HEK293 (cell line): ENCODE results near the gene KCNJ1.

Experiments
- CTCF ChIA-PET: fragments of 350-600 bp; formaldehyde crosslinking; extraction: SDS; loops from one replicate; lab custom pipeline; 2021; ENCODE audit warnings: antibody characterized with exemption; lab: Yijun Ruan, JAX
- POLR2A ChIA-PET: fragments of 300-600 bp; formaldehyde crosslinking; extraction: SDS; loops from one replicate; lab custom pipeline; 2020; ENCODE audit warnings: antibody characterized with exemption, inconsistent platforms; lab: Yijun Ruan, JAX
- H3K27ac ChIP-seq: fragments of 200-500 bp; sonication (Bioruptor generic); 2 replicates; pipeline ENCODE4 v1.5.1; 2014; ENCODE audit warnings: low read depth, low read length, control low read depth, inconsistent platforms; ENCODE audit errors: extremely low read depth
- H3K36me3 ChIP-seq, 2 experiments: fragments of 200-500 bp in 1 of 2; sonication (Bioruptor generic) in 1 of 2; 1 replicate in 1 of 2; 2 replicates in 1 of 2; pipeline ENCODE4 v1.5.1; 2014 to 2017; ENCODE audit warnings: inconsistent platforms in 2 of 2, low read length in 2 of 2; ENCODE audit not compliant: control insufficient read depth in 2 of 2, insufficient read depth in 1 of 2
- H3K4me1 ChIP-seq: fragments of 200-500 bp; sonication (Bioruptor generic); 2 replicates; pipeline ENCODE4 v1.5.1; 2014; ENCODE audit warnings: mild to moderate bottlenecking, low read length, inconsistent platforms; ENCODE audit not compliant: control insufficient read depth, insufficient read depth
- H3K4me3 ChIP-seq: 2 replicates; pipeline ENCODE4 v1.5.1; 2011; ENCODE audit warnings: low read depth, mild to moderate bottlenecking, control low read depth, low read length, moderate library complexity
- H3K9me3 ChIP-seq: fragments of 200-500 bp; sonication (Bioruptor generic); 2 replicates; pipeline ENCODE4 v1.5.1; 2014; ENCODE audit warnings: low read depth, low read length, inconsistent platforms; ENCODE audit not compliant: control insufficient read depth, insufficient read depth
- HOXC10 ChIP-seq: sonication (generic); formaldehyde crosslinking; IDR thresholded peaks from 2 replicates; pipeline ENCODE4 v1.8.1; 2023; ENCODE audit warnings: mild to moderate bottlenecking, missing genetic modification reagents
- MYNN ChIP-seq: fragments of 450-650 bp; formaldehyde crosslinking; IDR thresholded peaks from 2 replicates; pipeline ENCODE4 v1.5.1; 2016; ENCODE audit warnings: missing biosample characterization, missing genetic modification characterization, borderline replicate concordance
- ZBTB11 ChIP-seq: fragments of 450-650 bp; formaldehyde crosslinking; conservative IDR thresholded peaks from 2 replicates; pipeline ENCODE4 v1.5.1; 2016; ENCODE audit warnings: low read depth, missing biosample characterization, missing genetic modification characterization
- ZBTB49 ChIP-seq: fragments of 450-650 bp; formaldehyde crosslinking; IDR thresholded peaks from 2 replicates; pipeline ENCODE4 v1.5.1; 2016; ENCODE audit warnings: missing biosample characterization, missing genetic modification characterization, low read depth
- ZNF223 ChIP-seq: fragments of 450-650 bp; formaldehyde crosslinking; IDR thresholded peaks from 2 replicates; pipeline ENCODE4 v1.5.1; 2016; ENCODE audit warnings: missing biosample characterization, missing genetic modification characterization
- ZNF280D ChIP-seq: fragments of 450-650 bp; formaldehyde crosslinking; IDR thresholded peaks from 2 replicates; pipeline ENCODE4 v1.5.1; 2016; ENCODE audit warnings: missing biosample characterization, missing genetic modification characterization
- ZNF366 ChIP-seq: fragments of 450-650 bp; formaldehyde crosslinking; conservative IDR thresholded peaks from 2 replicates; pipeline ENCODE4 v1.5.1; 2016; ENCODE audit warnings: missing biosample characterization, missing genetic modification characterization
- ZNF391 ChIP-seq: fragments of 450-650 bp; formaldehyde crosslinking; IDR thresholded peaks from 2 replicates; pipeline ENCODE4 v1.5.1; 2016; ENCODE audit warnings: low read depth, missing biosample characterization, missing genetic modification characterization, borderline replicate concordance
- ZNF394 ChIP-seq: fragments of 450-650 bp; formaldehyde crosslinking; IDR thresholded peaks from 2 replicates; pipeline ENCODE4 v1.5.1; 2016; ENCODE audit warnings: missing biosample characterization, missing genetic modification characterization, mild to moderate bottlenecking, moderate library complexity, borderline replicate concordance
- ZNF529 ChIP-seq: fragments of 450-650 bp; formaldehyde crosslinking; IDR thresholded peaks from 2 replicates; pipeline ENCODE4 v1.5.1; 2017; ENCODE audit warnings: missing genetic modification characterization, missing biosample characterization; ENCODE audit not compliant: insufficient replicate concordance
- ZNF561 ChIP-seq: fragments of 450-650 bp; IDR thresholded peaks from 2 replicates; pipeline ENCODE4 v1.5.1; 2018; ENCODE audit warnings: missing biosample characterization, missing genetic modification characterization, borderline replicate concordance
- ZNF610 ChIP-seq: fragments of 450-650 bp; formaldehyde crosslinking; IDR thresholded peaks from 2 replicates; pipeline ENCODE4 v1.5.1; 2016; ENCODE audit warnings: missing biosample characterization, missing genetic modification characterization, borderline replicate concordance
- ZNF623 ChIP-seq: fragments of 450-650 bp; formaldehyde crosslinking; IDR thresholded peaks from 2 replicates; pipeline ENCODE4 v1.5.1; 2016; ENCODE audit warnings: missing biosample characterization, missing genetic modification characterization
- ZNF707 ChIP-seq: fragments of 450-650 bp; formaldehyde crosslinking; IDR thresholded peaks from 2 replicates; pipeline ENCODE4 v1.5.1; 2016; ENCODE audit warnings: missing biosample characterization, missing genetic modification characterization
- ZNF792 ChIP-seq: fragments of 450-650 bp; formaldehyde crosslinking; IDR thresholded peaks from 2 replicates; pipeline ENCODE4 v1.5.1; 2016; ENCODE audit warnings: missing biosample characterization, missing genetic modification characterization
- ZNF830 ChIP-seq: fragments of 450-650 bp; IDR thresholded peaks from 2 replicates; pipeline ENCODE4 v1.5.0; 2018; ENCODE audit warnings: missing biosample characterization, missing genetic modification characterization, low read depth, mild to moderate bottlenecking, moderate library complexity
- ZSCAN16 ChIP-seq: fragments of 450-650 bp; formaldehyde crosslinking; IDR thresholded peaks from 2 replicates; pipeline ENCODE4 v1.5.1; 2016; ENCODE audit warnings: missing biosample characterization, missing genetic modification characterization
- TF ChIP-seq, protein P1 (sequence below): fragments of 450-650 bp; formaldehyde crosslinking; IDR thresholded peaks from 2 replicates; pipeline ENCODE4 v1.5.1; 2017; ENCODE audit warnings: missing biosample characterization, missing genetic modification characterization
- TF ChIP-seq, protein P2 (sequence below): fragments of 450-650 bp; formaldehyde crosslinking; IDR thresholded peaks from 2 replicates; pipeline ENCODE4 v1.5.1; 2017; ENCODE audit warnings: missing biosample characterization, mild to moderate bottlenecking, missing genetic modification characterization, moderate library complexity
- TF ChIP-seq, protein P3 (sequence below): fragments of 450-650 bp; formaldehyde crosslinking; IDR thresholded peaks from 2 replicates; pipeline ENCODE4 v1.5.1; 2016; ENCODE audit warnings: missing biosample characterization, missing genetic modification characterization, low read depth

Gene KCNJ1

GRCh38 chr11:128828350-128828749 is 38.7 kb downstream of the KCNJ1 start (continued):
- no peak for TF ChIP-seq ZNF280D (tag by site-specific recombination)
- TF ChIP-seq ZNF610 (tag by site-specific recombination), result no peak
- no peak for TF ChIP-seq MYNN (tag by site-specific recombination)
- no peak for TF ChIP-seq ZBTB11 (tag by site-specific recombination)
- TF ChIP-seq ZNF623 (tag by site-specific recombination), result no peak
- TF ChIP-seq, protein P1, sequence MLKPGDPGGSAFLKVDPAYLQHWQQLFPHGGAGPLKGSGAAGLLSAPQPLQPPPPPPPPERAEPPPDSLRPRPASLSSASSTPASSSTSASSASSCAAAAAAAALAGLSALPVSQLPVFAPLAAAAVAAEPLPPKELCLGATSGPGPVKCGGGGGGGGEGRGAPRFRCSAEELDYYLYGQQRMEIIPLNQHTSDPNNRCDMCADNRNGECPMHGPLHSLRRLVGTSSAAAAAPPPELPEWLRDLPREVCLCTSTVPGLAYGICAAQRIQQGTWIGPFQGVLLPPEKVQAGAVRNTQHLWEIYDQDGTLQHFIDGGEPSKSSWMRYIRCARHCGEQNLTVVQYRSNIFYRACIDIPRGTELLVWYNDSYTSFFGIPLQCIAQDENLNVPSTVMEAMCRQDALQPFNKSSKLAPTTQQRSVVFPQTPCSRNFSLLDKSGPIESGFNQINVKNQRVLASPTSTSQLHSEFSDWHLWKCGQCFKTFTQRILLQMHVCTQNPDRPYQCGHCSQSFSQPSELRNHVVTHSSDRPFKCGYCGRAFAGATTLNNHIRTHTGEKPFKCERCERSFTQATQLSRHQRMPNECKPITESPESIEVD (tag by site-specific recombination), result no peak
- no peak for TF ChIP-seq ZNF707 (tag by site-specific recombination)
- no peak for TF ChIP-seq ZNF561 (tag by site-specific recombination)
- no peak for TF ChIP-seq ZNF529 (tag by site-specific recombination)
- no peak for TF ChIP-seq HOXC10 (CRISPR knock-in tag)
- no peak for TF ChIP-seq ZBTB49 (tag by site-specific recombination)

GRCh38 chr11:128827191-128827893 is 39.8 kb downstream of the KCNJ1 start:
- Histone ChIP-seq H3K4me1 (no peaks in the 10 kb centered on the region), H3K27ac (no peak overlapping the region), H3K36me3 (no peaks in the 10 kb centered on the region), H3K9me3 (no peaks in the 10 kb centered on the region), H3K4me3 (no peak overlapping the region)
- CTCF ChIA-PET, result interaction anchor here (0.6 to 4.9 kb wide), 10 partner anchors 11 to 669 kb away, joined by 3 to 66 read pairs (median 4); no protein-coding TSS in a partner anchor
- POLR2A ChIA-PET, result no interaction called here
- TF ChIP-seq, protein P2, sequence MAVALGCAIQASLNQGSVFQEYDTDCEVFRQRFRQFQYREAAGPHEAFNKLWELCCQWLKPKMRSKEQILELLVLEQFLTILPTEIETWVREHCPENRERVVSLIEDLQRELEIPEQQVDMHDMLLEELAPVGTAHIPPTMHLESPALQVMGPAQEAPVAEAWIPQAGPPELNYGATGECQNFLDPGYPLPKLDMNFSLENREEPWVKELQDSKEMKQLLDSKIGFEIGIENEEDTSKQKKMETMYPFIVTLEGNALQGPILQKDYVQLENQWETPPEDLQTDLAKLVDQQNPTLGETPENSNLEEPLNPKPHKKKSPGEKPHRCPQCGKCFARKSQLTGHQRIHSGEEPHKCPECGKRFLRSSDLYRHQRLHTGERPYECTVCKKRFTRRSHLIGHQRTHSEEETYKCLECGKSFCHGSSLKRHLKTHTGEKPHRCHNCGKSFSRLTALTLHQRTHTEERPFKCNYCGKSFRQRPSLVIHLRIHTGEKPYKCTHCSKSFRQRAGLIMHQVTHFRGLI (tag by site-specific recombination), result no peak
- TF ChIP-seq ZNF366 (tag by site-specific recombination) (no peak), ZSCAN16 (tag by site-specific recombination) (no peak), ZNF792 (tag by site-specific recombination) (no peak), ZNF223 (tag by site-specific recombination) (no peak), ZNF391 (tag by site-specific recombination) (no peak), ZNF394 (tag by site-specific recombination) (no peak), ZNF830 (no peak)
- TF ChIP-seq, protein P3, sequence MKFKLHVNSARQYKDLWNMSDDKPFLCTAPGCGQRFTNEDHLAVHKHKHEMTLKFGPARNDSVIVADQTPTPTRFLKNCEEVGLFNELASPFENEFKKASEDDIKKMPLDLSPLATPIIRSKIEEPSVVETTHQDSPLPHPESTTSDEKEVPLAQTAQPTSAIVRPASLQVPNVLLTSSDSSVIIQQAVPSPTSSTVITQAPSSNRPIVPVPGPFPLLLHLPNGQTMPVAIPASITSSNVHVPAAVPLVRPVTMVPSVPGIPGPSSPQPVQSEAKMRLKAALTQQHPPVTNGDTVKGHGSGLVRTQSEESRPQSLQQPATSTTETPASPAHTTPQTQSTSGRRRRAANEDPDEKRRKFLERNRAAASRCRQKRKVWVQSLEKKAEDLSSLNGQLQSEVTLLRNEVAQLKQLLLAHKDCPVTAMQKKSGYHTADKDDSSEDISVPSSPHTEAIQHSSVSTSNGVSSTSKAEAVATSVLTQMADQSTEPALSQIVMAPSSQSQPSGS, result no peak
